Neuronal stem cell (in vitro differentiated cells): ENCODE results near the gene METRNL.
A peak's percentile ranks its signal among the peaks of the same experiment; 100 is the strongest.

Source experiments
- DNase-seq: peaks from one replicate; pipeline ENCODE4 v3.0.0-alpha.2; 2013; ENCODE audit warnings: low spot score
- H2AFZ ChIP-seq: one replicate; pipeline ENCODE4 v1.6.1; 2013; ENCODE audit warnings: mild to moderate bottlenecking, low read length, inconsistent platforms
- H2AK5ac ChIP-seq: 2 replicates; pipeline ENCODE4 v1.6.1; 2013; ENCODE audit warnings: low read depth, mild to moderate bottlenecking, inconsistent platforms, low read length, moderate library complexity, mixed read lengths
- H2BK120ac ChIP-seq: 2 replicates; pipeline ENCODE4 v1.6.1; 2013; ENCODE audit warnings: low read depth, mild to moderate bottlenecking, inconsistent platforms, low read length, moderate library complexity, mixed read lengths
- H2BK12ac ChIP-seq: one replicate; pipeline ENCODE4 v1.6.1; 2013; ENCODE audit warnings: low read length, inconsistent platforms
- H2BK15ac ChIP-seq: 2 replicates; pipeline ENCODE4 v1.6.1; 2013; ENCODE audit warnings: mild to moderate bottlenecking, low read length, inconsistent platforms, mixed read lengths
- H2BK5ac ChIP-seq: one replicate; pipeline ENCODE4 v1.6.1; 2013; ENCODE audit warnings: inconsistent platforms, mild to moderate bottlenecking, low read length, moderate library complexity
- H3K14ac ChIP-seq: one replicate; pipeline ENCODE4 v1.6.1; 2013; ENCODE audit warnings: low read length, inconsistent platforms
- H3K18ac ChIP-seq: 2 replicates; pipeline ENCODE4 v1.6.1; 2013; ENCODE audit warnings: low read length, inconsistent platforms
- H3K23ac ChIP-seq: 2 replicates; pipeline ENCODE4 v1.6.1; 2013; ENCODE audit warnings: low read depth, mild to moderate bottlenecking, mixed read lengths, low read length, inconsistent platforms; ENCODE audit not compliant: poor library complexity
- H3K27ac ChIP-seq: replicated peaks from 3 replicates; pipeline ENCODE4 v1.5.1; 2013; ENCODE audit warnings: low read length, inconsistent platforms
- H3K27me3 ChIP-seq, 3 experiments: 2 replicates each; pipeline ENCODE4 v1.6.1; 2013; ENCODE audit warnings: low read length in 3 of 3, mild to moderate bottlenecking in 2 of 3, inconsistent platforms in 1 of 3, low read depth in 1 of 3, mixed read lengths in 1 of 3, moderate library complexity in 1 of 3; ENCODE audit not compliant: control insufficient read depth in 3 of 3, insufficient read depth in 3 of 3
- H3K36me3 ChIP-seq, 2 donors: replicated peaks in 1 of 2; 2 replicates each; pipeline ENCODE4 v1.6.1; 2013; ENCODE audit warnings: low read length in 2 of 2; ENCODE audit not compliant: control insufficient read depth in 2 of 2, insufficient read depth in 2 of 2
- H3K4ac ChIP-seq: 2 replicates; pipeline ENCODE4 v1.6.1; 2013; ENCODE audit warnings: inconsistent platforms, mild to moderate bottlenecking, low read length, moderate library complexity
- H3K4me1 ChIP-seq, 2 donors: 1 replicate in 1 of 2; 2 replicates in 1 of 2; pipeline ENCODE4 v1.6.1; 2013; ENCODE audit warnings: low read length in 2 of 2, low read depth in 1 of 2; ENCODE audit not compliant: control insufficient read depth in 2 of 2, insufficient read depth in 1 of 2
- H3K4me2 ChIP-seq: one replicate; pipeline ENCODE4 v1.6.1; 2013; ENCODE audit warnings: mild to moderate bottlenecking, low read length, inconsistent platforms; ENCODE audit not compliant: insufficient read depth, poor library complexity, severe bottlenecking
- H3K4me3 ChIP-seq, 2 donors: 2 replicates each; pipeline ENCODE4 v1.5.1; 2013; ENCODE audit warnings: low read length in 2 of 2, mild to moderate bottlenecking in 2 of 2, inconsistent platforms in 1 of 2, moderate library complexity in 1 of 2
- H3K79me1 ChIP-seq: one replicate; pipeline ENCODE4 v1.6.1; 2013; ENCODE audit warnings: low read depth, mild to moderate bottlenecking, inconsistent platforms, low read length, moderate library complexity
- H3K9ac ChIP-seq: one replicate; pipeline ENCODE4 v1.6.1; 2013; ENCODE audit warnings: mild to moderate bottlenecking, low read depth, low read length, inconsistent platforms; ENCODE audit not compliant: poor library complexity
- H3K9me3 ChIP-seq, 2 donors: replicated peaks in 1 of 2; 2 replicates each; pipeline versions ENCODE3 to v1.6.1; 2013; ENCODE audit warnings: low read length in 2 of 2, mild to moderate bottlenecking in 2 of 2, inconsistent platforms in 1 of 2, low read depth in 1 of 2, mixed read lengths in 1 of 2, moderate library complexity in 1 of 2; ENCODE audit not compliant: control insufficient read depth in 2 of 2, insufficient read depth in 1 of 2
- H4K8ac ChIP-seq: one replicate; pipeline ENCODE4 v1.6.1; 2013; ENCODE audit warnings: low read depth, mild to moderate bottlenecking, inconsistent platforms, low read length, moderate library complexity
- H4K91ac ChIP-seq: one replicate; pipeline ENCODE4 v1.6.1; 2013; ENCODE audit warnings: low read length, low read depth, mild to moderate bottlenecking, inconsistent platforms; ENCODE audit not compliant: poor library complexity
- WGBS, 2 donors: extraction: QIAGEN DNeasy Blood & Tissue Kit; methylation state at CpG; one replicate each; pipeline ENCODE4 v1.1.7; 2013; ENCODE audit warnings: missing lambda C conversion rate in 2 of 2, mixed read lengths in 1 of 2; ENCODE audit not compliant: insufficient read length in 2 of 2, insufficient replicate concordance in 1 of 2; ENCODE audit errors: extremely low coverage in 2 of 2; 5-methylcytosine and 5-hydroxymethylcytosine counted together

Gene METRNL

GRCh38 chr17:83124871-83125514, 45.6 kb downstream of the METRNL start:
- Histone ChIP-seq H2AFZ (no peak overlapping the region), H2BK120ac (peak overlapping the region; percentile 83), H4K91ac (no peak overlapping the region), H3K36me3 (no peaks in the 10 kb centered on the region), H3K4ac (no peak overlapping the region), H4K8ac (no peak overlapping the region), H2BK15ac (no peak overlapping the region), H3K4me3 (no peak overlapping the region), H2BK5ac (no peak overlapping the region), H2BK12ac (no peak overlapping the region), H3K9ac (no peak overlapping the region), H3K4me1 (no peaks in the 10 kb centered on the region), H3K23ac (no peak overlapping the region), H3K18ac (no peak overlapping the region), H2AK5ac (no peak overlapping the region), H3K9me3 (peaks cover 0 to 6% of the 10 kb centered on the region in 2 donors), H3K4me2 (no peak overlapping the region), H3K79me1 (no peaks in the 10 kb centered on the region), H3K27me3 (peaks cover 2 to 46% (median 20%) of the 10 kb centered on the region in 3 experiments), H3K14ac (no peak overlapping the region), H3K27ac (no peak overlapping the region)
- no peak for DNase-seq
- no CpG with 5 or more reads among the region's 24 CpGs for WGBS, 2 donors

- no peak overlapping the region for H2AFZ ChIP-seq
- H2BK120ac ChIP-seq = no peak overlapping the region
- H3K4me2 ChIP-seq = no peak overlapping the region
- H2AK5ac ChIP-seq = peak overlapping the region; percentile 50
- no peak overlapping the region for H2BK12ac ChIP-seq
- peak overlapping the region; percentile 35 for H3K18ac ChIP-seq
- H4K91ac ChIP-seq = no peak overlapping the region
- H3K4ac ChIP-seq = no peak overlapping the region
- no peak for DNase-seq
- peaks cover 2 to 40% (median 14%) of the 10 kb centered on the region in 3 experiments for H3K27me3 ChIP-seq
- no peak overlapping the region for H4K8ac ChIP-seq
- H2BK5ac ChIP-seq = no peak overlapping the region
- no peak overlapping the region for H3K27ac ChIP-seq
- H3K4me3 ChIP-seq = no peak overlapping the region
- peak overlapping the region; percentile 14 for H3K14ac ChIP-seq
- no CpG with 5 or more reads among the region's 21 CpGs for WGBS, 2 donors
- H3K23ac ChIP-seq = peak overlapping the region; percentile 94
- H3K9me3 ChIP-seq = peaks cover 0 to 6% of the 10 kb centered on the region in 2 donors
- no peaks in the 10 kb centered on the region for H3K36me3 ChIP-seq
- H3K9ac ChIP-seq = no peak overlapping the region
- no peak overlapping the region for H2BK15ac ChIP-seq
- no peaks in the 10 kb centered on the region for H3K79me1 ChIP-seq
- H3K4me1 ChIP-seq = no peaks in the 10 kb centered on the region
Measured at GRCh38 chr17:83125515-83126274, 46.3 kb downstream of the METRNL start.

GRCh38 chr17:83126275-83126811, 46.9 kb downstream of the METRNL start:
- Histone ChIP-seq H2AFZ (no peak overlapping the region), H3K9ac (no peak overlapping the region), H3K9me3 (peaks cover 0 to 9% of the 10 kb centered on the region in 2 donors), H2AK5ac (peak overlapping the region; percentile 50), H3K14ac (peak overlapping the region; percentile 14), H2BK120ac (no peak overlapping the region), H3K4me1 (no peaks in the 10 kb centered on the region), H3K23ac (peak overlapping the region; percentile 94), H3K4ac (no peak overlapping the region), H2BK12ac (no peak overlapping the region), H3K18ac (peak overlapping the region; percentile 35), H4K91ac (no peak overlapping the region), H3K79me1 (no peaks in the 10 kb centered on the region), H3K36me3 (no peaks in the 10 kb centered on the region), H3K27ac (no peak overlapping the region), H2BK5ac (no peak overlapping the region), H3K4me2 (no peak overlapping the region), H4K8ac (no peak overlapping the region), H3K4me3 (no peak overlapping the region), H3K27me3 (peaks cover 2 to 40% (median 14%) of the 10 kb centered on the region in 3 experiments), H2BK15ac (no peak overlapping the region)
- no peak for DNase-seq
- no CpG with 5 or more reads among the region's 12 CpGs for WGBS, 2 donors
